GM21515 (cell line): ENCODE measurements around the gene NLRP7.

ENCODE experiments used
- ATAC-seq: cut with Tn5 transposase; IDR thresholded peaks from one replicate; pipeline ENCODE4 v1.9.1; 2021; ENCODE audit not compliant: unreplicated experiment

Gene NLRP7

DNA sequence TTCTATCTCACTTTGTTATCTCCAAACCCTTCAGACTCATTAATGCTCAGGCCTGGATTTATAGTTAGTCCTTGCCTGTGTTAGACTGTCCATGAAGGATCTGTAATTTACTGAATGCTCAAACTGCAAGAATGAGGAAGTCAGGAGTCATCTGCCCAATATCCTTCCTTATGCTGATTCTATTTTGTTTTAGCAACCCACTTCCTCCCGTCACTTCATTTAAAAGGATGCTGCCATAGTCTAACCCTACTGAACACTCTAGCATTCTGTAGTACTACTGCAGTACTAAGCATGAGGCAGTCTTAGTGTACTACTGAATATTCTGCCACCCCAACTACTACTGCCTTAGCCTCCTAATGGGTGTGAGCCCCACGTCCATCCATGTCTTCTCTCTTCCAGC, 71.8 kb downstream of the NLRP7 start:
- no peak for ATAC-seq

DNA sequence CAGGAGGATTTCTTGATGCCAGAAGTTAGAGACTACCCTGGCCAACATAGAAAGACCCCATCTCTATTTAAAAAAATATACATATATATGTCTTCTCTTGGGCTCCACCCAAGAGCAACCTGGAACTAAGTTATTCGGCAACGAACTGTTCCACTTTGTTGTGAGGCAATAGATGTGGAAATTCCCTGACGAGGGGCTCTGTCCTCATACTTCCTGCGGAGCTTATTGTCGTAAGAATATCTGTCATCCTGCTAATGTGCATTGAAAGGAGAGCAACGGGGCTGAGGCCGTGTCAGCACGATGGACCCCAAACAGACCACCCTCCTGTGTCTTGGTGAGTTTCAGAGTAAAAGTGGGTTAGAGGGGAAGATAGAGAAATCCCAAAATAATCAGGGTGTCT, 73.3 kb downstream of the NLRP7 start, which contains the start of gene FCAR:
Gene FCAR (plus strand): TSS at position 246 of the 400 bp plus-strand sequence. CDS start 55 bp downstream, at position 301.
- ATAC-seq: no peak
